Smooth muscle cell of the brain vasculature (primary cell): ENCODE results near the gene KCTD5.
"Not testable (repeated sequence)": the region's sequence is repeated elsewhere in the genome, so short reads cannot be mapped to it uniquely, and the experiment has no call there.

Experiments used
- DNase-seq: peaks from one replicate; pipeline ENCODE4 v3.0.0-alpha.2; 2012; ENCODE audit warnings: low read depth, low spot score

The KCTD5 gene

DNA sequence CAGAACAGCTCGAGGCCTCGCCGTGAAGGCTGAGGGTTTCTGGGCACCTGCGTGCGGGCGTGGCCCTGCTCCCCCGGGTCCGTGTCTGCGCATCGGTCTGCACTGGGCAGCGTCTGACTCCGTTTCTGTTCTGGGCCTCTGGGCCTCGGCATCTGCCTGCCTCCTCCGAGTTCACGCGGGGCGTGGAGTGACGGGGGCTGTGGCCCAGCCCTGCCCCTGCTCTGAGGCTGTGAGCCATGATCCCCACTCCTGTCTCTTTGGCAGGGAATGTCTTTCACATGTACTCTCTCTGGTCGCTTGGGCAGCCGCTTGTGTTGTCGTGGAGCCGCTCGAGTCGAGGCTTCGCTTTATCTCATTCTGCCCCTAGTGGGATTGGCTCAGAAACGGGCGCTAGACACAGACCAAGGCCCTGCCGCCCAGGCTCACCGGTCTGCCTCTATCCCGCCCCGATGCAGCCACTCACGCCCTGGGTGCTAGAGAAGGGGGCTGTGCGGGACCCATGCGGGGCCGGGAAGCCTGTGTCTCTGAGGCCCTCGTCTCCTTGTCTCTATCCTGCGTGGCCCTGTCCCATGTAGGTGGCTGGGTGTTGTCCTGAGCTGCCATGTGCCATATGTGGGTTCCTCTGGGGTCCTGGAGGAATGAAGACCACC, 14.4 kb downstream of the KCTD5 start:
- DNase-seq, result not testable (repeated sequence)

DNA sequence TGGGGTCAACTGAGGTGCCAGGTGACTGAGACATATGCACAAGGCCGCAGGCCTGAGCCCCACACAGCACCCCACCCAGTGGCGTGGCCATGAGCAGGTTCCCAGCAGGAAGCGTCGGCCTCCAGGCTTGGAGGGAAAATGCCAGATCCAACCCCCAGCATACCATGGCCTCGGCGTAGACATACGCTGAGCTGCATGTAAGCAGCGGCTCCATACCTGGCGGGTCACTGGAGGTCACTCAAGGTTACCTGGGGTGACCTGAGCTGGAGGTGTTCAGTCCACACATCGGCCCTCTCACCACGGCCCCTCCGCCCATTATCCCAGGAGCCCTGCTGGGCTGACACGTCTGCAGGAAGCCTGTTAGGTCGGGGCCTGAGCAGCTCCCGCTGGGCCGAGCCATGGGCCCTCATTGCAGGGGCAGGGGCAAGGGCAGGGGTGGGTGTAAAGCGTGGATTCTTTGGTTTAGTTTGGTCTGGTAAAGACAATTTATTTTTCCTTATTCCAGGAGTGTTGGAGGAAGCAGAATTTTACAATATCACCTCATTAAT, 15.2 kb downstream of the KCTD5 start:
- no peak for DNase-seq

DNA sequence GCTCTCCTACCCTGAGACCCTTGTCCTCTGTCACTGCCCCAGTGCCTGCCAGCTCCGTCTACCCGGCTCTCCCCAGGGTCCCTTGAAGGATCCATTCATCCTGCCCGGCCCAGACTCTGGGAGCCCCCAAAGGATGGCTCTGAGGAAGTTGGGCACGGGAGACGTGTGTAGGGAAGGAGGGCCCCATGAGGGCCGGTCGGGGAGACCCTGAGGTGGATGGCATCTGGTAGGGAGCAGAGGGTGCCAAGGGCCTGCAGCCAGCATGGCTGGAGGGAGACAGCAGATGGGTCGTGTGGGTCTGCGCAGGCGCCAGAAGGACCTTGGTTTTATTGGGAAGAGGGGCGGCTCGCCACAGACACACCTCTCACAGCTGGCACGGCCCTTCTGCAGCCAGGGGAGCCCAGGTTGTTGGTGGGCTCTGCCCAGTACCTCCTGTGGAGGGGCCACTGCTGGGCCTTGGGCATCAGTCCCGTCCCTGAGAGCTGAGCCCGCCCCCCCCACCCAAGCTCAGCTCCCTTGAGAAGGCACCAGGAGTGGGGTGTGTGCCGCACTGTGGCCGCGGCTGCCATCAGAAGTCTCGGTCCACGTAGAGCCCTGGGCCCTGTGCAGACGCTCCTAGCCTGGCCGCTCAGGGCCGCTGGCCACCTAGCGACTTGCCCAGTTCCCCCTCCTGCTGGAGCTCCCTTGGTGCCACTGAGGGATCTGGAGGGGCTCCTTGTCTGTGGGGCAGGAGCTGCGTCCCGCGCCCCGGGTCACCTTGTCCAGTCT, 16.0 kb downstream of the KCTD5 start:
- no peak for DNase-seq

DNA sequence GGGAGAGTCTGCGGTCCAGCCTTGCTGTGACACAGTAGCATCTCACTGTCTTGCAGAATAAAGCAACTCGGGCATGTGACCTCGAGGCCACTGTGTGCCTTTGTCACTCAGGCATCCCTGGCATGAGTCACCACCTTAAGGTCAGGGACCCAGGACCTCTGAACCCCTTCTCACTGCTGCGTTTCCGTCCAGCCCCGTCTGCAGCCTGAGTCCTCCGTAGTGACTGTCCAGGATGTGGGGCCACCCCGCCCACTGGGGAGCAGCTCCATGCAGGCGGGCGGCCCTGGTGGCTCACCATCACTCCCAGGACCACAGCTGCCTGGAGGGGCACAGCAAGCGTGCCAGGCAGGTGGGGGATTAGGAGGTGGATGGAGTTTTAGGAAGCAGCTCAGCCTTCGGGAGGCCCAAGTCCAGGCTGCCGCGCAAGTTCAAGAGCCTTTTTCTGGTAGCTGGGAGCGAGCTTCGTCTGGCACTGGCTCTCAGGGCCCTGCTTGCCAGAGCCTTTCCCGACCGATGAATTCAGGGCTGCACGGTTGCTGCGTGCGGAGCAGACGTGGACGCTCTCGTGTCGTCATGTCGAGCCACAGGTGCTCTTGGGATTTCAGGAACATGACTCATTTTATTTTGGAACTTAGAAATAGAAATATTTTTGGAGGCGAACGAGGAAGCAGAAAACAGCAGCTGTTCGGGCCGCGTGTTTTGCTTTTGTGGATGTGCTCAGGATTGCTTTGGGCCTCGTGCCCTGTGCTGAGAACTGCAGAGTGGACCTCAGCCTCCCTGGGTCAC, 16.8 kb downstream of the KCTD5 start:
- no peak for DNase-seq

DNA sequence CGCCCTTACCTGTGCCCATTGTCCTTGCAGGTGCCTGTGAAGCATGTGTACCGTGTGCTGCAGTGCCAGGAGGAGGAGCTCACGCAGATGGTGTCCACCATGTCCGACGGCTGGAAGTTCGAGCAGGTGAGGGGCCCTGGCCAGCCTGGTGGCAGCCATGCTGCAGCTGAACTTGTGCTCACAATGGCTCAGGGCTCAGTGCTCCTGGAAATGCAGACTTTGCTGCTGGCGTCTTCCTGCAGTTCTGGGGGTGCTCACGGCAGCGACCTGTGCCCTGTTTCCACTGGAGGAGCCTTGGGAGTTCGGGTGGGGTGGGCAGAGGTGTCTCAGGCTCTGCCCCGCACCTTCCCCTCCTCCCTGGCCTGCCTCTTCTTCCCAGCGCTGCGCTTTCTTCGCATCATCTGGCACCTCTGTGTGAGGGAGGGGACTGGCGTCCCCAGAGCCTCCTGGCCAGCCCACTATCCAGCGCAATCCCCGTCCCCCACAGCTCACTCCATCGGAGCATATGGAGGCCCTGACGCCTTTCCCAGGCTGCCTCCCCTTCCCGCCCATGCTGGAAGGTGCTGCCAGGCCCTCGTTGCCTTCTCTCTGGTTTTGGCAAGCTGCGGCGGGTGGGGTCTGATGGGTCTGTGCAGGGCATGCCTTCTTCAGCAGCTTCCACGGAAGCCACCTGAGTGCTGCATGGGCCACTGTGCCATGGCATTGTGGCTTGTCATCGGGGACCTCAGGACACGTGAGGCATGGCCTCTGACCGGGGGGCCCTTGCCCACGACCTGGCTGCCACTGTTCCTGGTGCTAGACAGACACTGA, 17.7 kb downstream of the KCTD5 start:
- DNase-seq, result no peak

DNA sequence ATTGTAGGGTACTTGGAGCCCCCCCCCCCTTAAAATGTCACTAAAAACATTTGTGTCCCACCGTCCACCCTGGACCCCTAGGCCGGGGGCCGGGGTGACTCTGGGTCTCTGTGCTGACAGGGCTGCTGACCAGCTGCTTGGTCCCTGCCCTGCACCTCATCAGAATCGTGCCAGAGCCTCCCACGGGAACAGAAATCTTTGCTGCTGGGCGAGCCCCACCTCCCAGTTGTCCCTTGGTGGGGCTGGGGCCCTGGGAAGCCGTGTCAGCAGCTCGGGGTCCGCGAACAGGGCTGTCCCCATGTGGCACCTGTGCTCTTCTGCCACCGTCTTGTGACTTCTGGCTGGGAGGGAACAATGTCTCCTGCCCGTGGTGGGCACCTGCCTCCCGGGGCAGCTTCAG, 18.5 kb downstream of the KCTD5 start:
- DNase-seq, result no peak

DNA sequence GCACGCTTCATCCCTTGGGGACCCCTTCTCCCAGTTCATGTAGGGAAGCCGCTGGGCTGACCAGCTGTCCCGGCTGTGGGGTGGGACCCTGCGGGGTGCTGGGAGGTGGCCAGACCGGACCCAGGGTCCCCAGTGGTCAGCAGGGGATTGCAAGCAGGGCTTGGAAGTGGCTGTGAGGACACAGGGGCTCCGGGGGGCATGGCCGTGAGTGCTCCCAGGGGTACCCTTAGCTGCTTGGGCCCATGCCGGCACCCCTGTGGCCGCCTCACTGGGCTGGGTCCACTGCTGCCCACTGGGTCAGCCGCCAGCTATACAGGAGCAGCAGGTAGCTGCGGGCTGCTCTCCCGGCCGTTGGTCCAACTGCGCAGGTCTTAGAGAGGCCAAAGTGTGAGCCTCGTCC, 18.9 kb downstream of the KCTD5 start:
- no peak for DNase-seq

DNA sequence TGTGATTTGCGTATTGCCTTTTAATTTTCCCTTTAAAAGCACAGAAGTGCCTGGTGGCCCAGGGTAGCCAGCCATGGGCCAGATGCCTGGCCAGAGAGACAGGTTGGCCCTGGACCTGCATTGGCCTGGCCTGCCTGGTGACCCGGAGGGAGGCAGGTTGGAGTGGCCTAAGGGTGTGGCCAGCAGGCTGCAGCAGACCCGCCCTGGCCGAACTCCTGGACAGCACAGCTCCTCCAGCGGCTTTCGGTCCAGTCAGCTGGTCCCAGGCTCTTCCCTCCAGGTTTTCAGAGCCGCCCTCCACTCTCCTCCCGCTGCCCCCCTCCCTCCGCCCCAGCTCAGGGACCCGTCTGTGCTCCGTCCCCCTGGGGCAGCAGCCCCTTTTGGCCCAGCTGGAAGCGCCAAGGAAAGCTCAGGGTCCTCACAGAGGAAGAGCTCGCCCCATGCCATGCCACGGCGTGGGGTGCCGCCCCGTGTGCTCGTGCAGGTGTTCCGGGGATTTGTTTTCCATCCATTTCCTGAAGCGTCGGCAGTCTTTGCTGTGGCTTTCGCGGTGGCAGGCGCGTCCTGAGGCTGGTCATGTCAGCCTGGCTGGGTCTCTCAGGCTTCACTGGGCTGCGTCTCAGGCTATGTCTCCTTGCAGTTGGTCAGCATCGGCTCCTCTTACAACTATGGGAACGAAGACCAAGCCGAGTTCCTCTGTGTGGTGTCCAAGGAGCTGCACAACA, 19.6 kb downstream of the KCTD5 start:
- no peak for DNase-seq

DNA sequence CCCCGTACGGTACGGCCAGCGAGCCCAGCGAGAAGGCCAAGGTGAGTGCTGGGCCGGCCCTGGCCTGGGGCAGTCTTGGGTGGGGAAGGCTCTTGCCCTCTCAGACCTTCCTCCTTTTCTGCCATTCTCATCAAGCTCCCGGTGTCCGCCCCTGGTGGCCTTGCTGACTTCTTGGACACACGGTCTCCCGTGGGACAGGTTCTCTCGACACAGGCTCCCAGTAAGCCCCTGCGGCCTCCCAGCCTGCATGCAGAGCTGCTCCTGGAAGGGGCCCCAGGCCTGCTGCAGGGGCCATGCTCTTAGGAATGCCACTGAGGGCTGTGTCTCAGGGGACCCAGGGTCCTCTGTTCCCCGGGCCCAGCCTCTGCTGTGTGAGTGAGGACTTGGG, 20.1 kb downstream of the KCTD5 start:
- no peak for DNase-seq

DNA sequence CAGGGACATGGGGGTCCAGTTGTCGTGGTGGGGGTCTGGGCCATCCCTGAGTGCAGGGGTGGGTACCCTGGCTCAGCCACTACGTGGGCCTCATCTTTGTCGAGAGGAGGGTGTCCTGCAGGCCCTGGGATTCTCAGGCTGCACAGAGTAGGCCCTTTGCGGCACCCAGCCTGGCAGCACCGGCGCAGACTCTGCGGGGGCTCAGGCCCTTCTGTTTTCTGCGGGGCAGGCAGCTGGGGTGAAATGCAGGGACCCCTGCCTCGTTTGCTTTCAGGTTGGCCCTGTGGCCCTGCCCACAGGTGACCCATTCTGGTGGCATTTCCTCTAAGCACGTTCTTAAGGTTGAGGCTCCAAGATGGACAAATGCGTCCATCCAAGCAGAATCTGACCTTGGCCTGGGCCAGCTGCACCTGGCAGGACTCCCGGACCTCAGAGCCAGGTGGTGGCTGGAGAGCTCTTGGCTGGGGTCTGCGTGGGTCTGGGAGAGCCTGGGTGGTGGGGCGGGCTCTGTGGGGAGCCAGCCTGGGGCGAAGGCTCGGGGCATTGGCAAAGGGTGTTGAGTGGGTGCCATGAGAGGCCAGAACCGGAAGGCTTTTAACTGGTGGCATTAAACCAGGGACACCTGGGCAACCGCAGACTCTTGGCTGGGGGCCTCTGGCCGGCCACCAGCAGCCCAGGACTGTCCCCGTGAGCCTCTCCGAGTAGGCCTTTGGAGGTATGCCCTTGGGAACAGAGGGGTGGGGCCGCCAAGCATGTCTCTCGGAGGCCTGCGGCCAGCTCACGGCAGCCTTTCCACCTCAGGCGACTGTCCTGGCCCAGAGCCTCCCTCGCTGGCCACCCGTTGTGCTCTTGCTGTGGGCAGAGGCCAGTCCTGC, 20.8 kb downstream of the KCTD5 start:
- DNase-seq, result no peak

DNA sequence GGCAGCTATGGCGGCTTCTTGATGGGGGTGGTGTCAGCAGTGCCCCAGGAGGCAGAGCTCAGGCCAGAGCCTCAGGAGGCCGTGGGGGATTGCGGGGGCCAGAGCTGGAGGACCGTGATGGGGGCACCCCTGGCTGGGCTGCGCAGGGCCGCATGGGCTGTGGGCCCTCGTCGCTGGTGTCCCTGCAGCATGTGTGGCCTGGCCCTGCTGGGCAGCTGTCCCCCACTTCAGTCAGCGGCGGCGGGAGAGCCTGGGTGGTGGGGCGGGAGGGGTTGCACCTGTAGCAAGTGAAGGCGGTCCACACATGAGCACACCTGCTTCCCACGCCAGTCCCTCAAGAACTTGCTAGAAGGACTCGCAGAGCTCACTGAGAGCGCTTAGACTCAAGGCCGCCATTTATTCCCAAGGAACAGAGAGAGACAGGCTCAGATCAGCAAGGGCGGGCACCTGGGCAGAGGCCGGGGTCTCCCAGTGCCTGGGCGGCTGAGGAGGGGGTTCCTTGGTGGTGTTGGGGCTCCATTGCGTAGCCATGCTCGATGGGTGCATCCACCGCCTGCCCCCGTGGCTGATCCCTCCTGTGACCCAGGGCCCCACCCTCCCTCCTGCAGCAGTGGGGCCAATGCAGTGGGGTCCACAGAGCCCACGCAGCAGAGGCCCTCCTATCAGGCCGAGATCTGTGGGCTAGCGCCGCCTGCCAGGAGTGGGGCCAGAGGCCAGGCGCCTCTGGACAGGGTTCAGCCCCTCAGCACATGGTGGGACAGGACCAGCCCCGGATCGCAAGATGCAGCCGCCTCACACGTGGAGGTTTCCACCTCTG, 22.1 kb downstream of the KCTD5 start:
- no peak for DNase-seq

DNA sequence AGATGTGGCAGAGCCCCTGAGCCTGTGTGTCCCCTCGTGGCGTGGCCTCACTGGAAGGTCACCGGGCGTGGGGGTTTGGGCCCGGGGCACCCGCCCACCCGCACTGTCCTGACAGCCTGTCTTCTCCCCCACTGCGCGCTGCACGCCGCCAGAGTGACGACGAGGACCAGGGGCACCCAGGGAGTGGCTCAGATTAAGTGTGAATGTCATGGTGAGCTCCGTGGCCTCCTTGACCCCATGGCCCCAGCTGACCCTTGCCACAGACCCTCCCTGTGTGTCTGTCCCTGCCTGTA, 22.6 kb downstream of the KCTD5 start:
- DNase-seq, result no peak

DNA sequence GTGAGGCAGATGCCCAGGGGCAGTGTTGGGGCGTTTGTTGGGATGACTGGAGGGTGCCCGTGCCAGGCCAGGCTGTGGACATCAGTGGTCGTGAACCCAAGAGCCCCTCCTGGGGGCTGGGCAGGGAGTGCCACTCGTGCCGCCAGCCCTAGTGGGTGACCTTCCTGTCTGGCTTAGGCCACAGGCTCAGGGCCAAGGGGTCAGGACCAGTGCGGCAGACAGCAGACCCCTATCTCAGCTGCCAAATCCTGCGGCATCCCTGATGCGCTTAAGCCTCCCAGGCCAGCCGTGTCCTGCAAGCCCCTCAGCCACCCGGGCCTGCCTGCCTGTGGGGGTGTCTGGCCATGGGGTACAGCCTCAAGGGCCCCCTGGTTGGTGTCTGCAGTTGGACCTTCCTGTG, 23.0 kb downstream of the KCTD5 start:
- no peak for DNase-seq

DNA sequence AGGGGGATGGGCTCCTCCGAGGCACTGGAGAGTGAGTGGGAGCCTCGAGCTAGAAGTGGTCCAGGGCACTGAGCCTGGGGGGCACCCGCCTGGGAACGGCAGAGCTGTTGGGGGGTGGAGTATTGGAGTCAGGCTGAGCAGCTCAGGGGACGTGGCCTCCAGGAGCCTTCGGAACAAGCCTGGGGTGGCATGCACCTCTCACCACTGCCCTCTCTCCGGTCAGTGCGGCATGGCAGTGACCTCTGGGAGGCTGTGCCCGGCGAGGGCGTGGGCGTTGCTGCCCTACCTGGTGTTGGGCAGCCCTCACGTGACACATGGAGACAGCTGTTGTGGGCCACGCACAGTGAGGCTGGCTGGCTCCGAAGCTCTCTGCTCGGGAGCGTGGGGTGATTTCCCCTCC, 23.8 kb downstream of the KCTD5 start:
- no peak for DNase-seq

DNA sequence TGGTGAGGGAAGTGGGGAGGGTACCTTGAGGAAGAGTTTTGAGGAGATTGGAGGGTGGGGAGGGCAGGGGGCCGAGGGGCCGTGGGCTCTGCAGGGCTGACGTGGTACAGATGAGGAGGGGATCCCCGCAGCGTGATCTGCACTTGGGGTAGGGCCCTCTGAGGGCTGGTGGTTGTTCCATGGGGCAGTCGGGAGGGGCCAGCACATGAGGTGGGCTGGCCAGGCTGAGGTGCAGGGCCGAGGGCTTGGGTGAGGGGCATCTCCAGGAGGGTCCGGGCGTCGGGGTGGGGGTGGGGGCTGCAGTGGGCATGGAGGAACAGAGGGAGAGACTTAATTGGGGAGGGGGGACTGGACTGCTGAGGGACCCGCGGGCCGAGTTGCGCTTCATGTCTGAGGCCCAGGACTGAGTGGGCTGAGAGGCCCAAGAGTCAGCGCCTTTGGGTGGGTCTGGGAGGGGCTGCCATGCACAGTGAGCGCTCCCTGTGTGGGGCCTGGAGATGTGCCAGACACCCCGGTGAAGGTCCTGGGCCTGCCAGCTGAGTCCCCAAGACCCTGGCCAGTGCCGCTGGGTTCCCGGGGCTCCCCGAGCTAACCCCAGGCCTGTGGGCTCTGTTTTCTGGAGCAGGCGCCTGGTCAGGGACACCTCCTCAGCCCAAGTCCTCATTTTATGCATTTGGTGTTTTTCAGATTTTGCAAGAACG, 24.4 kb downstream of the KCTD5 start:
- no peak for DNase-seq

DNA sequence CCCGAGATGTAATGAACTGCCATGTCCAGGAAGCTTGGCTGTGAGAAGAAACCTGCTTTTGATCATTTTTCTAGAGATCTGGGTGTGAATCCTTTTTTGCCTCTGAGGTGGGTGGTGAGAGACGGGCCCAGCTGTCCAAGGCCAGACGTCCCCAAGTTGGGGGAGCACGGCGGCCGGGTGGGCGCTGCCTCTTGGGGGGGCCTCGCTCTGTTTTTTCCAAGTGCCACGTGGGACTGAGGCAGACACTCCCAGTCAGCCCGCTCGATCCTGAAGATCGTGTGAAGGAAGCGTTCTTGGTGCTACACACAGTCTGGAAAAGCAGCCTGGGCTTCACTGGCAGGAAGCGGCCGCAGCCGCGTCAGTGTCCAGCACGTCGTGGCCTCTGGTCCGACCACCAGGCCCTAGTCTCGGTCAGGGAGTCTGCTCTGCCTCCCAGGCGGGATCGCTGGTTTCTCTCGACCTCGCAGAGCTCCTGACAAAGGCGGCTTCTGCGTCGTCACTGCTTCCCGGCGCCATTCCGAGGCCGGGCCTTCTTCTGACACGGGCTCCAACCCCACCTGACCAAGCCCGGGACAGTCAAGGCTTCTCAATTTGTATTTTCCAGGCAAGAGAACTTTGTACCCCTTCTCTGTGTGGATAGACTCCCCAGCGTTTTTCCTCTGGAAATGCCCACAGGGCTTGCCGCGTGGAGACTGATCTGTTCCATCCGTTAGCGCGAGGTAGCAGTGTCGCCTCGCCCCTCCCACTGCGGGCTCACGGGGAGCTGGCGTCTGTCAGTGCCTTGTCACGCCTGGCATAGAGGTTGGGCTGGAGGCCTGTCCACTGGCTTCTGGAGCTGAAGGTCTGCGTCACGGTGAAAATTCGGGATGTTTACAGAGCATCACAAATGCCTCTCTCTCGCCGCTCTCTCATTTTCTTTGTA, 25.3 kb downstream of the KCTD5 start:
- no peak for DNase-seq

DNA sequence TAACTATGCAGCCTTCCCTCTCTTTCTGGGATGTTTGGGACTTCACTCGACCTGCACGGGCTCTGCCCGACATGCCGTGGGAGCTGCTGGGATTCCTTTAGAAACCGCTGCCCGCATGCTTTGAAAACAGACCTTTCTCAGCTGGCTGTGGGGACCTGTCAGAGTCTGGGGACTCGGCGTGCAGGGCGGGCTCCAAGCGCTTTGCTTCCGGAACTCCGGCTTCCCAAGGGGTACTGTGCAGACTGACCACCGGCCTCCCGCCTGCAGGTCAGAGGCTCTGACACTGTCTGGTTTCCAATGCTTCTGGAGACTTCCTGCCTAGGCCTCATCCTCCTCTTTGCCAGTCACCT, 25.9 kb downstream of the KCTD5 start:
- no peak for DNase-seq
